Activated CD8-positive, alpha-beta memory T cell treated with anti-CD3 and anti-CD28 coated beads, Interleukin-2, amount 10 ng/mL, durations not matched to agents 7 days and 5 days (primary cell): ENCODE data around the gene RNF114. TPM values are rescaled to one million over a fixed set of nuclear protein-coding genes. Genes with fewer than 3 reads are reported as not detected.

Experiments used
- ATAC-seq: fragments of 150-1000 bp; cut with Tn5 transposase; one replicate; pipeline ENCODE4 v1.10.0; 2021; ENCODE audit warnings: moderate library complexity
- CTCF ChIA-PET: fragments of 350-600 bp; sonication (Branson Sonifier 250); formaldehyde crosslinking; loops from one replicate; lab custom pipeline; 2021; ENCODE audit warnings: antibody characterized with exemption; lab: Charles Lee
- DNase-seq: peaks from one replicate; pipeline ENCODE4 v3.0.0-alpha.2; 2020
- H3K27ac Mint-ChIP-seq: one replicate; pipeline ENCODE4 v1.8.0; 2021; ENCODE audit warnings: mild to moderate bottlenecking, mixed read lengths
- H3K27me3 Mint-ChIP-seq: one replicate; pipeline ENCODE4 v1.8.0; 2021; ENCODE audit warnings: mixed read lengths
- H3K36me3 Mint-ChIP-seq: one replicate; pipeline ENCODE4 v1.8.0; 2021; ENCODE audit warnings: mild to moderate bottlenecking, mixed read lengths
- H3K4me1 Mint-ChIP-seq: one replicate; pipeline ENCODE4 v1.8.0; 2021; ENCODE audit warnings: mixed read lengths
- H3K4me3 Mint-ChIP-seq: one replicate; pipeline ENCODE4 v1.8.0; 2021; ENCODE audit warnings: mild to moderate bottlenecking, moderate library complexity, mixed read lengths
- H3K9me3 Mint-ChIP-seq: one replicate; pipeline ENCODE4 v1.8.0; 2022; ENCODE audit warnings: low read depth, mixed read lengths
- total RNA-seq, 2 experiments: library from RNA; stranded (reverse); gene quantifications; one replicate each; pipeline ENCODE4 v1.2.3, GENCODE V29; 2021

RNF114 gene, protein sequence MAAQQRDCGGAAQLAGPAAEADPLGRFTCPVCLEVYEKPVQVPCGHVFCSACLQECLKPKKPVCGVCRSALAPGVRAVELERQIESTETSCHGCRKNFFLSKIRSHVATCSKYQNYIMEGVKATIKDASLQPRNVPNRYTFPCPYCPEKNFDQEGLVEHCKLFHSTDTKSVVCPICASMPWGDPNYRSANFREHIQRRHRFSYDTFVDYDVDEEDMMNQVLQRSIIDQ
- total RNA-seq = 10 to 100 TPM; 65.2 to 74.4 TPM

DNA sequence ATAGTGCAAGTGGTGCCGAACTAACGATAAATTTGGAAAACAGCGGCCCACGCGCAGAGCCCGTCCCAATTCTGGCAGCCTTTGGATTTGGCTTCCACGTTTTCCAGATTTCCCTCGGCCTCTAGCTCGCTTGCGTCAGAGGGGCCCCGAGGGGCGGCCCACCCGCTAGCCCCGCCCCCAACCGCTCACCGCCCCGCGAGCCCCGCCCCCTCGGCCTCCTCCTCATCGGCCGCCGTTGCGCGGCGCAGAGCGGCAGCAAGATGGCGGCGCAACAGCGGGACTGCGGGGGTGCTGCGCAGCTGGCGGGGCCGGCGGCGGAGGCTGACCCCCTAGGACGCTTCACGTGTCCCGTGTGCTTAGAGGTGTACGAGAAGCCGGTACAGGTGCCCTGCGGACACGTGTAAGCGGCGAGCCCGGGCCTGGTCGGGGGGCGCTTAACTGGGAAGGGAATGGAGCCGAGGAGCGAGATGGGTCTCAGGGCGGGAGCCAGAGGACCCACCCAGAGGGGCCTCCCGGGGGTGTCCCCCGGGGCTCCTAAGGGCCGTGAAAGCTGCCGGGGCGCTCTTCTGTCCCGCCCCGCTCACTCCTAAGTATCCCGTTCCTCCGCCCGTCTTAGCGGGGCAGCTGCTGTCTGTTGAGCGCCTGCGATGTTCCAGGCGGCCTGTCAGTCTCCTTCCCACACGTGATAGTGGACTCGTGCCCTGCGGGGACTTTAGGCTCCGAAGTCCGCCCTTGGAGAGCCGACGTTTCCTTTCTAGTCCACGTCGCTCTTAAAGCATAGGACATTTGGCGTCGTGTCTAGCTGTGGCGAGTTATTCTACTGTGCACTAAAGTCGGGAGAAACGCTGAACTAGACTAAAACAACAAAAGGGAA is at the start of gene RNF114:
Gene RNF114 (plus strand): TSS at position 245 of the 874 bp plus-strand sequence. CDS start 16 bp downstream, at position 261.
- ATAC-seq (peak; percentile 89), DNase-seq (peak; percentile 92)
- Mint-ChIP-seq H3K4me1 (peaks cover 49% of the 10 kb centered on the region), H3K27me3 (no peaks in the 10 kb centered on the region), H3K27ac (peak within 1 kb of the TSS; percentile 93), H3K9me3 (no peaks in the 10 kb centered on the region), H3K36me3 (peaks cover 16% of the 10 kb centered on the region), H3K4me3 (peak within 1 kb of the TSS; percentile 94)
- CTCF ChIA-PET = interaction anchor here (1.4 to 4.4 kb wide), 6 partner anchors 9 to 135 kb away, joined by 5 to 21 read pairs (median 6); no protein-coding TSS in a partner anchor

DNA sequence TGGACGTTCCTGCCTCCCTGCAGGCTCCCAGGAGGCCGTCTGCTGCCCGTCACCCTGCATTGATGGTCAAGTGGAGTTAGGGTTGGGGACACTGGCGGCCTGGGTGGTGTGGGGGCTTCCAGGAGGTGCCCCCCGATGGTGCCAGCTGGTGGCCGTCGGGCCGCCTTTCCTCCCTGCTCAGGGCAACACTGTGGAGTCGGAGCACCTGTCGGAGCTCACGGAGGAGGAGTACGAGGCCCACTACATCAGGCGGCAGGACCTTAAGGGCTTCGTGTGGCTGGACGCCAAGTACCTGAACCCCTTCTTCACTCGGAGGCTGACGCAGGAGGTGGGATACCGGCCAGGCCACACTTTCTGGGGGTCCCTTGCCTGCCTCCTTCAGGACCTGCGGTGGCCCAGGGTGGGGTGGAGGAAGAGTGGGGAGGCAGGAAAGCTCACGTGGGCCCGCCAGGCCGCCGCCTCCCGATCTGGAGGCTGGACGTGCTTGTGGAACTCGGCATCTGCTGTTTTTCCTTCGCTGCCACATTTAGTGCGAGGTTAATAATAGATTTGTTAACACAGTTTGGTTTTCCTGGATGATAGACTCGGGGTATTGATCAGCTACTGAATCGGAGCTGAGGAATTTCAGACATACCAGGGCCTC is 49.5 kb upstream of the RNF114 start:
- peaks cover 15% of the 10 kb centered on the region for H3K36me3 Mint-ChIP-seq

DNA sequence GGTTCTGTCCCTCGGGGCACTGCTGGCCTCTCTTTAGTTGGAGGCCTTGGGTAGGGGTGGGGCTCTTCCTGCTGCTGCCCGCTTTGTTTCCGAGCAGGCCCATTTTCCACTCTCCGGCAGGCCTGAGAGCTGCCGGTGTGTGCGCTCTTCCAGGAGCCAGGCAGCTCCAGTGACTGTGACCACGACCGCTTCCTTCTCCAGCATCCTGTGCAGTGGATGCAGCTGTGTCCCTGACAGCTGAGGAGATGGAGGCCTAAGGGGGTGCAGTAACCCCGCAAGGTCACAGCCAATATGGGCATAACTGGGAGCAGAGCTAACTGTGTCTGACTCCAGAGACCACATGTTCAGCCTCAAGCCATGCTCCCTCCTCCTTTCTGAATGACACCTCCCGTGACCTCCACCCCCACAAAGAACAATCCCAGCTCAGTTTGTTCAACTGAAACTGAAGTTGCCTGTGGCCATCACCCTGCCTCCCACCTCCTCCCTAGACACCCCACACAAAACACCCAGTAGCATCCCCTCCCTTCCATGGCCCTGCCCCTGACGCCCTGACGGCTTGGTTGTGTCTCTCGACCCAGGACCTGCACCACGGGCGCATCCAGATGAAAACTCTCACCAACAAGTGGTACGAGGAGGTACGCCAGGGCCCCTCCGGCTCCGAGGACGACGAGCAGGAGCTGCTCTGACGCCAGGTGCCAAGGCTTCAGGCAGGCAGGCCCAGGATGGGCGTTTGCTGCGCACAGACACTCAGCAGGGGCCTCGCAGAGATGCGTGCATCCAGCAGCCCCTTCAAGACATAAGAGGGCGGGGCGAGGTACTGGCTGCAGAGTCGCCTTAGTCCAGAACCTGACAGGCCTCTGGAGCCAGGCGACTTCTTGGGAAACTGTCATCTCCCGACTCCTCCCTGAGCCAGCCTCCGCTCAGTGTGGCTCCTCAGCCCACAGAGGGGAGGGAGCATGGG is 48.7 kb upstream of the RNF114 start:
- H3K4me3 Mint-ChIP-seq = no peak overlapping the region
- CTCF ChIA-PET = interaction anchor here (0.5 to 4.6 kb wide), 32 partner anchors 7 to 348 kb away, joined by 3 to 30 read pairs (median 4); partner anchors contain the start of genes RNF114 and SLC9A8
- ATAC-seq (no peak), DNase-seq (no peak)
- peaks cover 15% of the 10 kb centered on the region for H3K36me3 Mint-ChIP-seq
- H3K4me1 Mint-ChIP-seq = peaks cover 31% of the 10 kb centered on the region
- no peaks in the 10 kb centered on the region for H3K27me3 Mint-ChIP-seq
- no peaks in the 10 kb centered on the region for H3K9me3 Mint-ChIP-seq
- H3K27ac Mint-ChIP-seq = peak overlapping the region; percentile 63

More for the DNA sequence above, 49.5 kb upstream of the RNF114 start:
- no peak for DNase-seq
- peaks cover 23% of the 10 kb centered on the region for H3K4me1 Mint-ChIP-seq
- H3K27me3 Mint-ChIP-seq = no peaks in the 10 kb centered on the region
- no peak overlapping the region for H3K27ac Mint-ChIP-seq
- no peak overlapping the region for H3K4me3 Mint-ChIP-seq
- H3K9me3 Mint-ChIP-seq = no peaks in the 10 kb centered on the region
- ATAC-seq = no peak
- CTCF ChIA-PET = interaction anchor here (0.9 to 4.6 kb wide), 12 partner anchors 10 to 348 kb away, joined by 3 to 30 read pairs (median 6); partner anchors contain the start of genes RNF114 and SLC9A8

DNA sequence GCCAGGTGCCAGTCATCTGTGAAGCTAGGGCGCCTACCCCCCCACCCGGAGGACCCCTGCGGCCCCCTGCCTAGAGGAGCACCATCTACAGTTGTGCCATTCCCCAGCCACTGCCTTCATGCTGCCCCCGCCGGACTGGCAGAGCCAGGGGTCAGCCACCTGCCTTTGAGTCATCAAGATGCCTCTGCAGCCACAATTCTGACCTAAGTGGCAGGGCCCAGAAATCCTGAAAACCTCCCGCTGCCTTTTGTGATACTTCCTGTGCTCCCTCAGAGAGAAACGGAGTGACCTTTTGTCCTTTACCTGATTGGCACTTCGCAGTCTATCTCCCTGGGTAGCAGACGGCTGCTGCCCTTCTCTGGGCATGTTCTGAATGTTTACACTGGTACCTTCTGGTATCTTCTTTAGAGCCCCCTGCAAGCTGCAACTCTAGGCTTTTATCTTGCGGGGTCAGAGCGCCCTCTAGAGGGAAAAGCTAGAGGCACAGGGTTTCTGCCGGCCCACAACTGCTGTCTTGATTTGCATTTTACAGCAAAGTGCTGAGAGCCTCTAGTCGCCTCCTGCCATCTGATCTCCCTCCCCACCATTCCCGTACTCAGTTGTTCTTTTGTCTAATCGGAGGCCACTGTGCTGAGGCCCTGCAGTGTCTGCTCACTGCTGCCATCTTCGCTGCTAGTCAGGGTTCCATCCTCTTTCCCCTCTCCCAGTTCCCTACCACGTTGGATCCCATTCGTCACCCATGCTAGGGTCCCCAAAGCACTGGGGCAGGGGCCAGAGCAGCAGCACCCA is 47.8 kb upstream of the RNF114 start:
- ATAC-seq = peak; percentile 48
- H3K36me3 Mint-ChIP-seq = peaks cover 12% of the 10 kb centered on the region
- peaks cover 39% of the 10 kb centered on the region for H3K4me1 Mint-ChIP-seq
- no peaks in the 10 kb centered on the region for H3K9me3 Mint-ChIP-seq
- peak overlapping the region; percentile 29 for H3K27ac Mint-ChIP-seq
- CTCF ChIA-PET = interaction anchor here (0.7 to 4.6 kb wide), 24 partner anchors 8 to 347 kb away, joined by 3 to 30 read pairs (median 4); partner anchors contain the start of gene RNF114
- no peak overlapping the region for H3K4me3 Mint-ChIP-seq
- no peaks in the 10 kb centered on the region for H3K27me3 Mint-ChIP-seq
- peak; percentile 73 for DNase-seq

DNA sequence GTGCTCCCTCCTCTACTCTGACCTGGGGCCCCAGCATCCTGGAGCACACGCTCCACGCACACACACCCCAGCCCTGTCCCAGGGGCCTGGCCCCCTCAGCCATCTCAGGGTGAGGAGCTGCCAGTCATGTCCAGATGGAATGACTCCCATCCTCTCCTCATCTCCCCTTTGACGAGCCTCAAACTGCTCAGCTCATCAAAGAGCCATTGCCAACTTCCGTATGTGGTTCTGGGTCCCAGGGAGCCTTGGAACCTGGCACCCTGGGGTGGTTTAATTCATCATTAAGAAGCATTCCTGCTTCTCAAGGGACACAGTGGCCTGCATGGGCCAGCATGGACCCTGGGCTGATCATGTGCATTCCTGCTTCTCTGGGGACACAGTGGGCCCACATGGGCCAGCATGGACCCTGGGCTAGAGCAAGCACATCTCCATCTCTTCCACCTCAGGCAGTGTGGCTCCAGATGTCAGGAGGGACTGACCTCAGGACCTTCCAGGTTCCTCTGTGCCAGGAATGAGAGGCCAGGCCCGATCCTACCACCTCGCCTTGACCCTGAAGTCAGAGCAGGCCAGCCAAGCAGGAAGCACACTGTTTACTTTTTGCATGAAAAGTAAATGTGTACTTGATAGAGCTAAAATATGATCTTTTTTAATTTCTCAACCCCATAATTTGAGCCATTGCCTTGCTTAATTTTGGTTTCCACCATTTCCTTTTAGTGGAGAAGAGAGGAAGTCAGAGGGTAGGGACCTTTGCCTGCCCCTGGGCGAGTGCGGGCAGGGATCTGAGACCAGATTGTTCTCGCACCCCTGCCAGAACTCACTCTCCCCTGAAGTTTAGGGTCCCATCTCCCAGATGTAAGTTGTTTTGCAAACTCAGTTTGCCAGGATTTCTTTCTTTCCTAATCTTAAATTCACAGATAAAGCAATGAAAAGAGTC is 46.9 kb upstream of the RNF114 start:
- Mint-ChIP-seq H3K4me1 (peaks cover 45% of the 10 kb centered on the region), H3K4me3 (no peak overlapping the region), H3K9me3 (no peaks in the 10 kb centered on the region), H3K36me3 (peaks cover 8% of the 10 kb centered on the region), H3K27ac (peak overlapping the region; percentile 35), H3K27me3 (no peaks in the 10 kb centered on the region)
- DNase-seq = no peak
- ATAC-seq = no peak
- CTCF ChIA-PET = interaction anchor here (0.7 to 4.6 kb wide), 23 partner anchors 9 to 348 kb away, joined by 3 to 30 read pairs (median 4); partner anchors contain the start of gene RNF114

DNA sequence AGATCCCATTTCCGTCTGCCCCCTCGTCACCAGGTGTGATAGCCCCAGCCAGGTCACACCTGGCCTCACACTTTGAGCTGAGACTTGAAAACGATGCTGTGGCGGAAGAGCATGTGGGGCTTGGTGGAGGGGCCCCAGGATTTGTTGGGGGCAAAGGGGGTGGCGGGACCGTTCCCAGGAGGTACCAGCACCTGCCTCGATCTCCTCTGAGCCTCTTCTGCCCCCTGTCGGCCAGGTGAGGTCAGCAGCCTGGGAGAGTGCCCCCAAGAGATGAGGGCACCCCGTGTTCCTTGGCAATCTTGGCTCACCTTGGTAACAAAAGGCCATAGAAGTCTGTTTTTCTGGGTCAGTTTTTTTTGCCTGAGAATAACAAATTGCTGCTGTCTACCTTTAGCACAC is 46.3 kb upstream of the RNF114 start:
- Mint-ChIP-seq H3K4me1 (peaks cover 51% of the 10 kb centered on the region), H3K27me3 (no peaks in the 10 kb centered on the region), H3K4me3 (no peak overlapping the region), H3K36me3 (peaks cover 8% of the 10 kb centered on the region), H3K27ac (no peak overlapping the region), H3K9me3 (no peaks in the 10 kb centered on the region)
- DNase-seq (no peak), ATAC-seq (no peak)
- CTCF ChIA-PET = interaction anchor here (1.9 to 4.6 kb wide), 3 partner anchors 44 to 280 kb away, joined by 7 to 30 read pairs (median 10); partner anchors contain the start of gene RNF114

DNA sequence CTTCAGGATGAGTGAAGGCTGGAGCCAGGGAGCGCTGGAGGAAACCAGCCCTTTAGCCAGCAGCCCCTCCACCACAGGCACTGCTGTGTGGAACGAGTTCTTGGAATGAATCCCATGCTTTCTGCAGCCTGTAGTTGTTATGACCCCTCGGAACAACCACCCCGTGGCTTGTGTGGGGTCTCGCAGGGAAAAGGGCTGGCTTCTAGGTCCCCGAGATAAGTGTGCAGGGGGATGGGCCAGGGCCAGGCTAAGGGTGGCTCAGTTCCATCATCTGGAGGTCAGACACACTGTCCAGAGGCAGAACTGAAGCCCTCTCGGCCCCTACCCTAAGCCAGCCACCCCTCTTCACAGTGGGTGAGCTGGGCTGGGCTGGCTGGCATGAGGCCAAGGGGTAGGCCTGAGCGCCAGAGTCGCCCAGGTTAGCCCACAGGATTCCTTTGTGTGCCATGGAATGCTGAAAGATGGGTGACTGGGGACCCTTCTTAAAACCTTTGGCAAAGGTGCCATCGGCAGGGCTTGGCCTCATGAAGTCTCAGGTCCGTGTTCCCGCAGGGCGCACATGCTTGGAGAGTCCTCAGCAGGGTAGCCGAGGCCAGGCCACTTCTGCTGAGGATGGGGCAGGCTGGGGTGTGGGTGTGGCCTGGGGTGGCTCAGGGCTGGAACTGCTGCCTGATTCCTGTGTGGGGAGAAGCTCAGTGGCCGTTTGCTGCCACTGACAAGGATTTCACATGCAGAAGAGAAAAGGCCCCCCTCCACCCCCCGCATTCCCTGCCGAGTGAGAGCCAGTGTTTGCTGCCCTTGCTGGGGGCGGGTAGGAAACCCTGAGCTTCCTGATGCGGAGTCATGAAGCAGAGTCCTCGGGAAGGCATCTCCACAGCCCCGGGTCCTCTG is 45.5 kb upstream of the RNF114 start:
- no peak for ATAC-seq
- CTCF ChIA-PET = interaction anchor here (0.9 to 2.8 kb wide), 2 partner anchors 12 to 45 kb away, joined by 4 to 10 read pairs; no protein-coding TSS in a partner anchor
- Mint-ChIP-seq H3K27me3 (no peaks in the 10 kb centered on the region), H3K4me3 (no peak overlapping the region), H3K4me1 (peaks cover 51% of the 10 kb centered on the region), H3K36me3 (peaks cover 8% of the 10 kb centered on the region), H3K27ac (no peak overlapping the region), H3K9me3 (no peaks in the 10 kb centered on the region)
- DNase-seq = no peak

DNA sequence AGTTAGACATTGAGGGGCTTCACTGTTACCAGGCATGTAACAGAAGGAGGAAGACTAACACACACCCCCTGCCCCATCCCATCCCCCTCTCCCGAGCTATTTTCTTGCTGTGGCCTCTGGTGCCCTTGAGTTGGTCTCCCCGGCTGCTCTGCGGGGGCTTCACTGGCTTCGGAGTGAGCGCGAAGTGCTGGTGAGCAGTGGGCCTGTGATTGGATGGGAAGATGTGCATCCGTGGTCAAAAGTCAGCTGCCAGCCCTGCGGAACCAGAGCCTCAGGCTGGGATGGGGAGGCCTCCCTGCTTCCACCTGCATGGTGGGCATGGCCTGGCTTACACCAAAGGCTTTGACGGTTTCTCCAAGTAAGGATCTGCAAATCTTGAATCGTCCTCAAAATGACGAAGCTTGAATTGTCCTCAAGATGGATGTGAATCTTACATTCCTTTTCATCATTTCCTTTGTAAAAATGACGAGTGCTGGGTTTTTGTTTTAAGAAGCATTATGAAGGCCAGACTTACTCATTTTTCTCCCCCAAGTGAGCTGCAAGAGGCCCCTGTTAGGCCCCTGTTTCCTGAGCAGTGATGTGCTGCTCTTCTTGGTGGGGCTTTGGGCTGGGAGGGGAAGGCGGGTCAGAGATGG is 44.6 kb upstream of the RNF114 start:
- ATAC-seq (no peak), DNase-seq (no peak)
- CTCF ChIA-PET = interaction anchor here (0.9 to 3.2 kb wide), 5 partner anchors 11 to 280 kb away, joined by 3 to 17 read pairs (median 4); no protein-coding TSS in a partner anchor
- Mint-ChIP-seq H3K4me1 (peaks cover 51% of the 10 kb centered on the region), H3K27me3 (no peaks in the 10 kb centered on the region), H3K36me3 (peaks cover 8% of the 10 kb centered on the region), H3K27ac (peak overlapping the region; percentile 93), H3K9me3 (no peaks in the 10 kb centered on the region), H3K4me3 (no peak overlapping the region)

DNA sequence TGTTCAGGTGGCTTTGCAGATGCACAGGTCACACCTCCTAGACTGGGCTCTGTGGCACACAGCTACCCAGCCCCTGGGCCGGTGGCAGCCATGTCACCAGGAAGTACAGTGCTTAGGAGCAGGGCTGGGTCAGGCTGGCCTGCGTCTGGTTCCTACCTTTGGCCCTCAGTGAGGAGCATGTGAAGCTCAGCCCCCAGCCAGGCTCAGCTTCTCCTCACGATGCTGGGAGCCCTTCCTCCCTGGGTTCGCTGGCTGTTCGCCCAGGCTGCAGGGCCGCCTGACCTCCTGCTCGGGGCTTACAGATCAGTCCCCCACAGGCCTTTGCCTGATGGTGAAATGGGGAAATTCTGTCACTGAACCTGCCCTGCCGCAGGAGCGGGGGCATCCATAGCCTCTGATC is 43.9 kb upstream of the RNF114 start:
- CTCF ChIA-PET = interaction anchor here (0.9 to 3.2 kb wide), 6 partner anchors 8 to 281 kb away, joined by 3 to 17 read pairs (median 4); no protein-coding TSS in a partner anchor
- H3K27ac Mint-ChIP-seq = peak overlapping the region; percentile 93
- H3K36me3 Mint-ChIP-seq = peaks cover 8% of the 10 kb centered on the region
- H3K4me1 Mint-ChIP-seq = peaks cover 51% of the 10 kb centered on the region
- no peak for DNase-seq
- no peak overlapping the region for H3K4me3 Mint-ChIP-seq
- H3K27me3 Mint-ChIP-seq = no peaks in the 10 kb centered on the region
- no peaks in the 10 kb centered on the region for H3K9me3 Mint-ChIP-seq
- ATAC-seq = no peak
